GM04504 (cell line): ENCODE results near the gene SCP2.
A peak's percentile ranks its signal among the peaks of the same experiment; 100 is the strongest.
"Not testable (repeated sequence)": the region's sequence is repeated elsewhere in the genome, so short reads cannot be mapped to it uniquely, and the experiment has no call there.

Experiments used
- DNase-seq: peaks from one replicate; pipeline ENCODE4 v3.0.0-alpha.2; 2012; ENCODE audit warnings: low read depth

SCP2 gene

DNA sequence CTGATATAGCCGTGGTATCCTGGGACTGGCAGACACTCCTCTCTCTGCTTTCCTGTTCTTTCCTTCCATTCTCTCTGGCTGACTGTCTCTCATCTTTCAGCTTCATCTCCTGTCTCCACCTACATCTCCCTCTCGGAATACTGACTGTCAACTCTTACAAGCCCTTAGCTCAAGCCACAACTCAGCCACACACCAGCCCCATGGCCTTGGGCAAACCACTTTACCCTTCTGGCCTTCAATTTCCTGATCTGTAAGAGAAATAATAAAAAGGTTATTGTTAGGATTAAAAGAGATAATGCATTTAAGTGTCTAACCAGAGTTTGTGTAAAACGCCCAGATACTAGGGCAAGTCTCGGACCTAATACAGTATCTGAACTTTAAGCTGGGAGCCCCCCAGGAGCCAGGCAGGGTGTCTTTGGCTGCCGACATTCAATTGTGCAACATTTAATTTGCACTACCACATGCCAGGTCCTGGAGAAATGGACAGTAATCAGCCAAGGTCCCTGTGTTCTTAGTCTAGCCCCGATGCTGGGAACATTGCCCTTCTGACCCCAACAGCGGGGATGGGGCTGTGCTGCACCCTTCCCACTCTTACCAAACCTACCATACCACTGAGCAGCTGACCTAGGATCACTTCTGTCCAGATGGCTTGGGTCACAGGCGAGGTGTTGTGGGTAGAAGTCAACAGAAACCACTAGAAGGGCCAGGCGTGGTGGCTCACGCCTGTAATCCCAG, 10.7 kb upstream of the SCP2 start:
- DNase-seq = no peak

DNA sequence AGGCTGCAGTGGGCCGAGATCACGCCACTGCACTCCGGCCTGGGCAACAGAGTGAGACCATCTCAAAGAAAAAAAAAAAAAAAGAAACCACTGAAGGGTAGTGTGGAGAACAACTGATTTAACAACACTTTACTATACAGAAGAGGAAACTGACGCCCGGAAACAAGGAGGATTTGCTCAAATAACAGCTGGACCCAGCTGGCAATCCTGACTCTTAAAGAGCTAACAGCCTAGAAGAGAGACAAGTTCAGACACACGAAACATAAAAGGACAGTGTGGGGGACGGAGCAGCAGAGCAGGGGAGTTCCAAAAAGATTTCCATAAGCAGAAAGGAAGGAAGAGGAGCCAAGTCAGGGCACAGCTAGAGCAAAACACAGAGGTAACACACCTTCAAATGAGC, 9.9 kb upstream of the SCP2 start:
- DNase-seq = no peak

DNA sequence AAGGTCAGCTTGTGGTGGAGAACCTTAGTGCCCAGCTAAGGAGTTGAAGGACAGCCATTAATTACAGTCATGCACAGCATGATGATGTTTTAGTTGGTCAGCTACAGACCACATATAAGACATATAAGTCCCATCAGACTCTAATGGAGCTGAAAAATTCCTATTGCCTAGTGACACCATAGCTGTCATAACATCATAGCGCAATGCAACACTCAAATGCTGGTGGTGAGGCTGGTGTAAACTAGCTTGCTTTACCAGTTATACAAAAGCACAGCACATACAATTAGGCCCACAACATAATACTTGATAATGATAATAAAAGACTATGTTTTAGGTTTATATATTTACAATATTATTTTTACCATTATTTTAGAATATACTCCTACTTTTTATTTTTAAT, 9.5 kb upstream of the SCP2 start:
- no peak for DNase-seq

DNA sequence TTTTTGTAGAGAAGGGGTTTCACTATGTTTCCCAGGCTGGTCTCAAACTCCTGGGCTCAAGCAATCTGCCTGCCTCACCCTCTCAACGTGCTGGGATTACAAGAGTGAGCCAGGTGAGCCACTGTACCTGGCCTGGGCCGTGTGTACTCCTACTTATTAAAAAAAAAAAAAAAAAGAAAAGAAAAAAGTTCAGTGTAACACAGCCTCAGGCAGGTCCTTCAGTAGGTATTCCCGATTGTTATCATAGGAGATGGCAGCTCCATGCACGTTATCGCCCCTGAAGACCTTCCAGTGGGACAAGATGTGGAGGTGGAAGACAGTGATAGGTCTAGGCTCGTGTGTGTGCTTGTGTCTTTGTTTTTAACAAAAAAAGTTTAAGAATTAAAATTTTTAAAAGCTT, 8.9 kb upstream of the SCP2 start:
- no peak for DNase-seq

DNA sequence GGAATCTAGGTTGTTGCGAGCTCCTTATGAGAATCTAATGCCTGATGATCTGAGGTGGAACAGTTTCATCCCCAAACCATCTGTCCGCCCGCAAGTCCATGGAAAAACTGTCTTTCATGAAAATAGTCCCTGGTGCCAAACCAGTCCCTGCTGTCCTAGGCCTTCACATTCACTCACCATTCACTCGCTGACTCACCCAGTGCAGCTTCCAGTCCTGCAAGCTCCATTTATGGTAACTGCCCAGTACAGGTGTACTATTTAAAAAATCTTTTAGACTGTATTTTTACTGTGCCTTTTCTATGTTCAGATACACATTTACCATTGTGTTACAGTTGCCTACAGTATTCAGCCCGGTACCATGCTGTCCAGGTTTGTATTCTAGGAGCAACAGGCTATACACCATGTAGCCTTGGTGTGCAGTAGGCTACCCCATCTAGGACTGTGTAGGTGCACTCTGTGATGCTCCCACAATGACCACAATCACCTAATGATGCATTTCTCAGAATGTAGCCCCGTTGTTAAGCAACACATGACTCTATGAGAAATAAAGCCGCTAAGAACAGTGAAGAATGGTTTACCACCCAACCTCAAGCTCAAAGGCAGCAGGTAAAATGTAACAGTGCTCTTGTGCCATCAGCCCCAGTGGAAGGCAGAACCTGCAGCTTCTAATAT, 7.9 kb upstream of the SCP2 start:
- no peak for DNase-seq

DNA sequence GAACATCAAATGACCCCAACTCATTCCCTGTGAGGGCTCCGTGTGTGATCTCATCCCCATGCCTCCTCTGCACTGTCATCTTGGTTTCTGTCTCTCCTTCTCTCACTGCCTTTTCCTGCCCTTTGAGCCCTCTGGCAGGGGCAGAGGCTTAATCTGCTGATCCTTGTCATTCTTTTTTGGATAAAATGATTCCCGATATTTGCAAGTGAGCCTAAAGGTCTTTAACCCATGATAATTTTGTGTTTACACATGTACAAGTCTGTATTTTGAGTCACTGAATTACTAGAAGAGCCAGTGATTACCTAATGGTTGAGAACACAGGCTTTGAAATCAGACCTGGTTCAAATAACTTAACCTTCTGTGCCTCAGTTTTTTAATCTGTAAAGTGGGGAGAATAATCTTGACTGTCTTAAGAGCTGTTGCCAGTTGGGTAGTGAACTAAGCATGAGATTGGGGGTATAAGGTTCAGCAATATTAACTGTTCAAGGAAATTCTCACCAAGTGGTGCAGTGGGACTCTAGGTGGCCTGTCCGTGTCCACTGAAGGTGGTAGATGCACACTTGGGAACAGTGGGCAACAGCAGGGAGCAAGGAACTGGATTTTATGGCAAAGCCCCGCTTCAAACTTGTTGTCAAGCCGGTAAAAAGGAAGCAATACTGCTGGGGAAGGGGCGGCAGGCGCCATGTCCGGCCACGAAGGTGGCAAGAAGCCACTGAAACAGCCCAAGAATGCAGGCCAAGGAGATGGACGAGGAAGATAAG, 7.2 kb upstream of the SCP2 start:
- DNase-seq = no peak

DNA sequence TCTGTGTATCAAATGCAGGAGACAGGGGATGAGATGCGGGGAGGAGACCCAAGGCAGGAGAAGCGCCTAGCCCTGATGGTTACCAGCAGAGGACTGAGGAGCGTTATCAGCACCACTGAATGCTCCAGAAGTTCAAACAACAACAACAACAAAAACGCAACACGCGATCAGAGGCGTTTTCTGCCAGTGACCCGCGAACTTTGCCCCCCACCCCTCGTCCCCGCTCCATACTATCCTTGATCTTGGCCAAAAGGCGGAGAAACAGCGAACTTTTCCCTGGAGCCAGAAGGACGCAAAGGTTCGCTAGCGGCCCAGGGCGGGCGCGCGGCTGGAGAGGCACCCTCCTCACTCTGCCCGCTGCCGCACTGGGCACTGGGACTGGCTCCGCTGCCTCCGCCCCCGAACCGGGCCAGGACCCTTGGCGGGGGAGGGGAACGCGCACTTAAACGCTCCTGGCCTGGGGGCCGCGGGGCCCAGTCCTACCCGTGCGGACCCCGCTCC, 6.2 kb upstream of the SCP2 start:
- DNase-seq = no peak

DNA sequence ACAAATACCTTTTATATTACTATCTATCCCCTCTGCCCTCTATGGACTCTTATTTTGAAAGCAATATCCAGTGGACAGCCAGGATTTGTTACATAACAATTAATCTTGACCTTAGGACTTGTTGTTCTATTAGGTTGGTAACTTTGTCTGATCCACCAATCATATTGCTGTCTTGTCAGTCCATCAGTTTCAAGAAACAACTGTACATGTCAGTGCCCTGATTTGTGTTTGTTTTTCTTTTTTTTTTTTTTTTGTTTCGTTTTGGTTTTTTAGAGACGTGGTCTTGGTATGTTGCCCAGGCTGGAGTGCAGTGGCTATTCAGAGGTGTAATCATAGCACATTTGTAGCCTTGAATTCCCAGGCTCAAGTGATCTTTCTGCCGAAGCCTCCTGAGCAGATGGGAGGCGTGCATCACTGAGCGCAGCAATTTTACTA, 1.5 kb upstream of the SCP2 start:
- no peak for DNase-seq

DNA sequence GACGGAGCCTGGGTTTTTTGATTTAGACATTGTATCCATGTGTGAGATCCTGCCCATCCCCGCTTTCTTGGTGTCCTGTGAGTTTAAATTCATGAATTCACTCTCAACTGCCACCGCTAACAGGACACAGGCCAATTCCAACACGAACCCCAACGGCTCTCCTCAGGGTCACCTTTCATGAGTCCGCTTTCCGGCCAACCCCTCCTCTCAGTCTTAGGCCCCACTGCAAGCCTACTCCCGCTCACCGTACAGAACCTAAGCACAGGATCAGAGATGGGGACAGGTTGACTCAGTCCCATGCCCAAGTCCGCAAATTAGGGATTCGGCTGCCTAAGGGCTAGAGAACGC, 238 bp upstream of the SCP2 start:
- no peak for DNase-seq

DNA sequence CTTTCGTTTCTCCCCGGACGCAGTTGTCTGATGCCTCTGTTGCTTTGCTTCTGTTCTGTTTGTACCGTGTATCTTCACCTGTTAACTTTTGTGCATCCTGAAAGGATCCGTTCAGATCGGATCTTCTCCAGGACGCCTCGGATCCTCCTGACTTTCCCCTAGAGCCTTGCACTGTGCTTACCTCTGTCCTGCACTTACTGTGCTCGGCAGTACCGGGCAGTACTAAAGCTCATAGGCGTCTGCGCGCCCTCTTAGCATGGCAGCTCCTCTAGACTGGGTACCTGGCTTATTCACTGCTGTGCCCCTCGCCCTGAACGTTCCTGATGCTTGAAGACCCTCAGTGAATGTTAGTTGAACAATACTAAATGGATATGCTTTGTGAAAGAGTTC, 934 bp downstream of the SCP2 start:
- DNase-seq = no peak

DNA sequence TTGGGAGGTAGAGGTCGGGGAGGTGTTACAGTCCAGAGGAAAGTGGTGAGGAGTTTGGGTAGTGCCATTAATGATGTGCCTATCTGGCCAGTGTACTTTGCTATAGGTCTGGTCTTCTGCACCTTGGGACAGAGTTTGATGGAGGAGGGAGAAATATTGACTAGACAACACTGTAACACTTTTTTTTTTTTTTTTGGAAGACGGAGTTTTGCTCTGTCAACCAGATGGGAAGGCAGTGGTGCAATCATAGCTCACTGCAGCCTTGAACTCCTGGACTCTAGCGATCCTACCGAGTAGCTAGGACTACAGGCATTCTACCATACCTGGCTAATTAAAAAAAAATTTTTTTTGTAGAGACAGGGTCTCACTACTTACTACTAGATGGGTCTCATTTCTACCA, 1.9 kb downstream of the SCP2 start:
- DNase-seq = no peak

DNA sequence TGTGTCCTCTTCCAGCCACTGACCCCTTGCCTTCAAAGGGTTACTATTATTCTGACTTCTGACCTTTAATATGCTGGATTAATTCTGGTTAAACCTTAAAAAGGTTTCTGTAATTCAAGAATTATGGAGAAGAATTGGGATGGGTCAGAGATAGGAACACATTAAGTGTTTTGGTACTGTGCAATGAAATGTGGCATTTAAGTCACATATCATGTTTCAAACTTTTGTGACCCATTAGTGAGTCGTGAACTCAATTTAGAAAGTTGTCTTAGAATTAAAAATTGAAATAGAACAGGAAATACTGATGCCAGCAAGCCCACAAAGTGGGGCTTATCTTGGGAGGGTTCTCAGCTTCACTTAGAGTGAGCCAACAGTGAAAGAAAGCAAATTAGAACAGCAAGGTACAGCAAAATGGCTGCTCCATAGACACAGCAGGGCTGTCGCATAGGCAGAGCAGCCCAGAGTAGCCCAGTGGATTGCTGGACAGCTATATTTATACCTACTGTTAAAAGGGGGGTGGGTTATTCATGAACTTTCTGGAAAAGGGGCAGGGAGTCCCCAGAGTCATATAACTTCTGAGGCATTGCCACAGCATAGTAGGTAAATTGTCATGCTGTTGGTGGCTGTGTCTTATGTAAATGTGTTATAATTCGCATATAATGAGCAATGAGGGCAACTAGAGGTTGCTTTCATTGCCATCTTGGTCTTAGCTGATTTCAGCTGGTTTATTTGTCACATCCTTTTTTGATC, 10.5 kb downstream of the SCP2 start:
- no peak for DNase-seq

DNA sequence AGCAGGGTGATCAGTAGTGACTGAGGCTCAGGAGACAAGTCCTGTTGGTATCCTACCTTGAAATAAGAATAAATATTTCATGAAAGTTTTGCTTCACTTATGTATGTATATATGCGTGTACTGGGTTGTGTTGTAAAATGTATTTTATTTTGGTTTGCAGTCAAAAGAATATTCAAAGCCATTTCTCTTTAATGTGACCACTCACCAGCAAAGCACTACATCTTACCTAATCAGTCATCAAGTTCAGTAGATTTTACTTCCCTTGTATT, 11.0 kb downstream of the SCP2 start:
- no peak for DNase-seq

DNA sequence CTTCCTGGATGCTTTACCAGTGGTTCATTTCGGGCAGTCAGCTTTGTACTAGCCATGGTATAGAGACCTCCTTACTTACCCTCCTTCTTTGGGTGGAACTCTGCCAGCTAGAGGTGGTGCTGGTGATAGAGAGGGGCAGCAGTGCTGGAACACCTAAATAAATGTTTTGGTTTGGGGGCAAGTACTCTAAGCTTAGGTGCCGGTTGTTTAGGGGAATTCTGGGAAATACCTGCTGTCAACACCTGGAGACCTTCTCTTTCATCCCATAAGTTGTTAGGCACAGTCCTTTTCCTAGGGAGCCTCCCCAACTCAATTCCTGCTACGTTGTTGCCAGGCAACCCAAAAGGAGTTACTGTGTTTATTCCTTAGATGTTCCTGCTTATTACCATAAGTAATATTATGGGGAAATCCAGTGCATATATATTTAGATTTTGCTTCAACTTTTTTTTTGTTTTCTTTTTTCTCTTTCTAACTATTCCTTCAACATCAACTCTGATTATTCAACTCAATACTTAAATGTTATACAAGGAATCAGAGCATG, 16.9 kb downstream of the SCP2 start:
- no peak for DNase-seq

DNA sequence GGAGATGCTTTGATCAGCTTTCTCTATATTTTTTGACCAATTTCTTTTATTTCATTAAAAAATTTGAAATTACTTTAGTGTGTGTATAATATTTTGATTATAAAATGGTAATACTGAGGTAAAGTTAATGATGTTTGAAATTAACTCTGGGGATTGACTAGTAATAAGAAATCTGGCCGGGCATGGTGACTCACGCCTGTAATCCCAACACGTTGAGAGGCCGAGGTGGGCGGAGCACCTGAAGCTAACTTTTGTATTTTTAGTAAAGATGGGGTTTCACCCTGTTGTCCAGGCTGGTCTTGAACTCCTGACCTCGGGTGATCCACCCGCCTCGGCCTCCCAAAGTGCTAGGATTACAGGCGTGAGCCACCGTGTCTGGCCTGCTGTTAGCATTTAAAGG, 17.5 kb downstream of the SCP2 start:
- no peak for DNase-seq

DNA sequence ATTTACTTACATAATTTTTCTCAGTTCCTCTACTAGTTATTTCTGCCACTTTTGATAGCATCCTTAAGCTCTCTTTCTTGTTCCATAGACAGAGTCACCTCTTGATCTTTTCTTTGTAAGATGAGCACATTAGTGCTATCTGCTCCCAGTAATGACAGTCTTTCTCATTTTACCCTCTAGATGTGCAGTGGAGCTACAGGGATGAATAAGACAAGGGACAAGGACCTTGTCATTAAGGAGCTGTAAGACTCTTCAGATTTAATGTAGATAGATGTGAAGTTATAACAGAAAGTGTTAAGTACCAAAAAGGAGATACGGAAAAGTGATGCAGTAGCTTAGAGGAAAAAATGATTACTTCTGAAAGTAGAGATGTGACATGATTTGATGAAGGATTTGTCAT, 20.4 kb downstream of the SCP2 start:
- DNase-seq = no peak

DNA sequence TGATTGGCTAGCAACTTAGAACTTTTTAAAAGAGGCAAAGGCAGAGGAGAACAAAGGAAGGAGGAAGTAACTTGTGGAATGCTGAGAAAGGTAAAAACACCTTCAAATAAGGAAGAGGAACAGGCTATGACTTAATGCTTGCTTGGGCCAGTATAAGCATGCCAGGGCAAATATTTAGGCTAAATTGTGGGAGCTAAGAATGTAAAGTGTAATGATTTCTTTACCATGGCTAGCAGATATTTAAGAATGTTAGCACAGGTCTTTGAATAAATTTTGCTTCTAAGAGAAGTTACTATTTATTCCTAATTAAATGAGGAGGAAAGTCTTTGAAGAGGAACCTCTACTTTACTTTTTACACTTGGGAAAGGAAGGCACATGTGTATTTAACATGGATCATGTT, 22.5 kb downstream of the SCP2 start:
- DNase-seq = not testable (repeated sequence)

DNA sequence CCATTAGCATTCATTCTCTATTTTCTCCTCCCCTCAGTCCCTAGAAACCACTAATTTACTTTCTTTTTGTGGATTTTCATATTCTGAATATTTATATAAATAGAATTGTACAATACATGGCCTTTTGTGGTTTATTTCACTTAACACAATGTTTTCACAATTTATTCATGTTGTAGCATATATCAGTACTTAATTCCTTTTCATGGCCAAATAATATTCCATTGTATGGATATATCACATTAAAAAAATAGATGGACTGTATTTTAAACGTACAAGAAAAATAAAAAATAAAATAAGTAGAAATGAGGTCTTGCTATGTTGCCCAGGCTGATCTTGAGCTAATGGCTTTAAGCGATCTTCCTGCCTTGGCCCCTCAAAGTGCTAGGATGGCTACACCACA, 25.0 kb downstream of the SCP2 start:
- no peak for DNase-seq

DNA sequence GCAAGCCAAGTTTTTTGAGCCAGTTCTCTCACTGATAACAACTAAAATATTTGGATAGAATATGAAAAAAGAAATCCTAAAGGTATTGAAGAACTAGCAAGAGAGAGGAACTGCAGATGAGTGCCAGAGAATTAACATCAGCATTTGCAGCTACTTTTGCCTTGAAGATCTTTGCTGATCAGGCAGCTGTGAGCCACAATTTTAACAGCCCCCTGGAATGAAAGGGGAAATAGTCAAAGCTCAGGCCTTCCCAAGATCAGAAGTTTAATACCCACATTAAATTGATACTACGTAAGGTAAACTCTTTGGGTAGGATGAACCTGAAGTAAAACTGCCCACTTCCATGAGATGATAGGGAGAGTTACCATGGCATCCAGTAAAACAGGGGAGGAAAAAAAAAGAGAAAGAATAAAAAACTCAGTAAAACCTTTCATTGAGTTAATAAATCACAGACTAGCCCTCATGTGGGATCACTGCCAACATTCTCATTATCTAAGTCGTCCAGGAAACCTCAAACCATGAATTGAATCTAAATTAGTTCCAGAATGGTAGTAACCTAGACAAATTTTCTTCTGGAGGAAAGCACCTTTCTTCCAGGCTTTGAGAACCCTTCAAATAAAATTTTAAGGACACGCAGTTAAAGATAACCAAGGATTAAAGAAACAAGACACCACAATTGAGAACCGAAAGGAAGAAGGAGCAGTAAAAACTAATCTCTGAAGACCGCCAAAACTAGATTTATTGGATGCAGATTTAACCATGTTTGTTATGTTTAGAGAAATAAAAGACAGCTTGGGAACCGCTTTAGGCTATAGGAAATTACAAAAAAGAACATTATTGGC, 28.3 kb downstream of the SCP2 start:
- DNase-seq = peak; percentile 92

DNA sequence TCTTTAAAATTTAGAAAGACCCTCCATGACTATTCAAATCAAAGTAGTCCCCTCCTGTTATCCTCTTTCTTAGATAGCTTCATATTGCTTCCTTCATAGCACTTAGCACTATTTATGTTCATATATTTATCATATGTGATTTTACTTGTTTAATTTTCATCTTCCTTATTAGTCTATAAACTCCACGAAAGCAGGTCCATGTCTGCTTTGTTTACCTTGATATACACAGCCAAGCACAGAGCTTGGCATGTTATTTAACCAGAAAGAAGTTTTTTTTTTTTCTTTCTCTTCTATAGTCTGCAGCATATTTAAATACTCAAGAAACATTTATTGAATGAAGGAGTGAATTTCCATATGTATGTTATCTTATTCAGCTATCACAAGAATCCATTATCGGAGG, 36.0 kb downstream of the SCP2 start:
- DNase-seq = no peak

DNA sequence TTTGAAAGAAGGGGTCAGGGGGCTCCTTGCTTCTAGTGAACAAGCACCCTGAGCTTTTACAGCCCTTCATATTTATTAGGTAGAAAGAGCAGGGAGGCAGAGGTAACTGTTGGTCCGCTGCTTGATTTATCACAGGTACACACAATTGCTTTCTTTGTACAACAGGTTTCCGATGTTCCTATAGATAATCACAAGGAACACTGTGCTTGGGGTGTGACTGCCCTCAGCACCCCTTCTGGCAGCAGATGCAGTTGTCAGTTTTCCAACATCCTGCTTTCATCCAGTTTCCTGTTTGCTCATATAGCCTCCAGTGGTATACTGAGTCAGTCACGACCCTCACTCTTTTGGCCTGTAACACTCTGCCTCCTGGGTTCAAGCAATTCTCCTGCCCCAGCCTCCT, 40.6 kb downstream of the SCP2 start:
- DNase-seq = no peak

DNA sequence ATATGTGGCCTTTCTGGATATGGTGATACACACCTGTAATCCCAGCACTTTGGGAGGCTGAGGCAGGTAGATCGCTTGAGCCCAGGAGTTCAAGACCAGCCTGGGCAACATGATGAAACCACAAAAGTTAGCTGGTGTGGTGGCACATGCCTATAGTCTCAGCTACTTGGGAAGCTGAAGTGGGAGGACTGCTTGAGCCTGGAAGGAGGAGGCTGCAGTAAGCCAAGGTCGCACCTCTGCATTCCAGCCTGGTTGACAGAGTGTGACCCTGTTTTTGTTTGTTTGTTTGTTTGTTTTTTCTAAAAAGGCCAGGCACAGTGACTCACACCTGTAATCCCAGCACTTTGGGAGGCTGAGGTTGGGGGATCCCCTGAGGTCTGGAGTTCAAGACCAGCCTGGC, 42.2 kb downstream of the SCP2 start:
- DNase-seq = not testable (repeated sequence)
